ENCODE results near the gene ECEL1. TPM values are rescaled to one million over a fixed set of nuclear protein-coding genes. Genes with fewer than 3 reads are reported as not detected.

ECEL1 gene
- total RNA-seq, 1 experiment from 2014 or later: 23.3 TPM

- DNase-seq (ENCODE audit: low spot score): peak; percentile 61
- ChIA-PET POLR2A (no interaction called here), CTCF (interaction anchor here (0.6 to 2.0 kb wide), 7 partner anchors 14 to 121 kb away, joined by 3 to 10 read pairs (median 5); partner anchors contain the start of gene PRSS56)
- peak overlapping the region; percentile 67 for H3K4me3 Mint-ChIP-seq
- H3K4me1 Mint-ChIP-seq: peaks cover 23% of the 10 kb centered on the region
- peak; percentile 55 for ATAC-seq
- no peaks in the 10 kb centered on the region for H3K36me3 Mint-ChIP-seq
- H3K27ac Mint-ChIP-seq: no peak overlapping the region
- H3K27me3 Mint-ChIP-seq (ENCODE audit: low read depth): peaks cover 66% of the 10 kb centered on the region
- no peaks in the 10 kb centered on the region for H3K9me3 Mint-ChIP-seq
- TF ChIP-seq STAT6 (CRISPR knock-in tag; conservative IDR thresholded peaks at IDR 0.05; ENCODE audit: low read depth) (no peak), ZBTB21 (CRISPR knock-in tag; IDR thresholded peaks at IDR 0.05; ENCODE audit: borderline replicate concordance) (no peak)
Measured at GRCh38 chr2:232488097-232488711, 570 bp upstream of the ECEL1 start.

- no peak overlapping the region for H3K27ac Mint-ChIP-seq
- H3K4me3 Mint-ChIP-seq: peak overlapping the region; percentile 64
- peaks cover 69% of the 10 kb centered on the region for H3K27me3 Mint-ChIP-seq (ENCODE audit: low read depth)
- H3K4me1 Mint-ChIP-seq: peaks cover 23% of the 10 kb centered on the region
- TF ChIP-seq SMAD4 (CRISPR knock-in tag; IDR thresholded peaks at IDR 0.05) (no peak), CBFB (CRISPR knock-in tag; IDR thresholded peaks at IDR 0.05; ENCODE audit: low read depth) (no peak), HMGXB4 (CRISPR knock-in tag; IDR thresholded peaks at IDR 0.05) (0 out of 2 replicates have a peak, but pooled peaks have one; percentile 14)
- ChIA-PET POLR2A (no interaction called here), CTCF (interaction anchor here (1.6 to 2.0 kb wide), 3 partner anchors 21 to 37 kb away, joined by 3 to 10 read pairs (median 5); no protein-coding TSS in a partner anchor)
- ATAC-seq (peak; percentile 1; the same call in 1 of the 2 replicates), DNase-seq (ENCODE audit: low spot score) (peak; percentile 44)
- no peaks in the 10 kb centered on the region for H3K9me3 Mint-ChIP-seq
- H3K36me3 Mint-ChIP-seq: no peaks in the 10 kb centered on the region
Measured at GRCh38 chr2:232486558-232487384, 863 bp downstream of the ECEL1 start.

GRCh38 chr2:232485757-232486557 is 1.7 kb downstream of the ECEL1 start:
- peaks cover 66% of the 10 kb centered on the region for H3K27me3 Mint-ChIP-seq (ENCODE audit: low read depth)
- H3K36me3 Mint-ChIP-seq: no peaks in the 10 kb centered on the region
- ChIA-PET CTCF (interaction anchor here (1.6 to 1.8 kb wide), 2 partner anchors 36 to 38 kb away, joined by 5 to 10 read pairs; no protein-coding TSS in a partner anchor), POLR2A (interaction anchor here (1.4 kb wide), 1 partner anchor 13 kb away, joined by 3 read pairs; no protein-coding TSS in a partner anchor)
- H3K27ac Mint-ChIP-seq: no peak overlapping the region
- peak; percentile 10 for ATAC-seq
- peaks cover 20% of the 10 kb centered on the region for H3K4me1 Mint-ChIP-seq
- DNase-seq (ENCODE audit: low spot score): peak; percentile 46
- H3K9me3 Mint-ChIP-seq: no peaks in the 10 kb centered on the region
- H3K4me3 Mint-ChIP-seq: peak overlapping the region; percentile 59
- 0 out of 2 replicates have a peak, but pooled peaks have one; percentile 24 for TF ChIP-seq USF1 (CRISPR knock-in tag; IDR thresholded peaks at IDR 0.05)
- peak; percentile 10; the same call in 1 of the 2 replicates for TF ChIP-seq ZBTB21 (CRISPR knock-in tag; IDR thresholded peaks at IDR 0.05; ENCODE audit: borderline replicate concordance)
- TF ChIP-seq ETV6 (CRISPR knock-in tag; IDR thresholded peaks at IDR 0.05): no peak
- no peak for TF ChIP-seq STAT6 (CRISPR knock-in tag; conservative IDR thresholded peaks at IDR 0.05; ENCODE audit: low read depth)
- TF ChIP-seq E2F1 (CRISPR knock-in tag; IDR thresholded peaks at IDR 0.05): no peak
- TF ChIP-seq ZNF532 (CRISPR knock-in tag; IDR thresholded peaks at IDR 0.05; ENCODE audit: borderline replicate concordance): no peak
- no peak for TF ChIP-seq KAT7 (CRISPR knock-in tag; IDR thresholded peaks at IDR 0.05; ENCODE audit: borderline replicate concordance)
- no peak for TF ChIP-seq TP53 (CRISPR knock-in tag; IDR thresholded peaks at IDR 0.05)
- no peak for TF ChIP-seq NR1H2 (CRISPR knock-in tag; IDR thresholded peaks at IDR 0.05)
